Lower lobe of right lung (tissue), 2 donors: ENCODE results near the gene YPEL1. TPM values are rescaled to one million over a fixed set of nuclear protein-coding genes. Genes with fewer than 3 reads are reported as not detected.
A peak's percentile ranks its signal among the peaks of the same experiment; 100 is the strongest.

Experiments used
- ATAC-seq, 2 donors: fragments of 200-7000 bp; cut with Tn5 transposase; one replicate each; pipeline ENCODE4 v1.9.1; 2020 to 2022; ENCODE audit warnings: mild to moderate bottlenecking in 2 of 2, moderate library complexity in 2 of 2
- DNase-seq: peaks from one replicate; pipeline ENCODE4 v3.0.0-alpha.2; 2020
- H3K27ac ChIP-seq: fragments of 200-600 bp; one replicate; pipeline ENCODE4 v1.8.0; 2022
- H3K27me3 ChIP-seq: fragments of 200-600 bp; one replicate; pipeline ENCODE4 v1.8.0; 2022; ENCODE audit warnings: low read depth
- H3K36me3 ChIP-seq: fragments of 200-600 bp; one replicate; pipeline ENCODE4 v1.8.0; 2022; ENCODE audit warnings: mild to moderate bottlenecking
- H3K4me1 ChIP-seq: fragments of 200-600 bp; one replicate; pipeline ENCODE4 v1.8.0; 2022
- H3K4me3 ChIP-seq: fragments of 200-600 bp; one replicate; pipeline ENCODE4 v1.8.0; 2022; ENCODE audit warnings: mild to moderate bottlenecking
- H3K9me3 ChIP-seq: fragments of 200-600 bp; one replicate; pipeline ENCODE4 v1.8.0; 2022
- CTCF ChIP-seq: fragments of 200-600 bp; IDR thresholded peaks from one replicate; pipeline ENCODE4 v1.8.0; 2022; ENCODE audit warnings: antibody characterized with exemption, mild to moderate bottlenecking
- intact Hi-C: fragments of 100-400 bp; cut with DNase I; formaldehyde crosslinking; loops from one replicate; pipeline ENCODE4 v1.11.0; 2022
- total RNA-seq: library from RNA; stranded (reverse); fragmentation: NEBNext Ultra II Directional; extraction: Animal tissue kit (Norgen Biotek cat#: 25700); gene quantifications from one replicate; pipeline ENCODE4 v1.2.1, GENCODE V29; 2021
- donor health status: DM: no; HTN: yes; CAD: no; lungs with severe emphysema.

The YPEL1 gene
- total RNA-seq, 1 donor from 2014 or later = 7.6 TPM

- H3K9me3 ChIP-seq = no peaks in the 10 kb centered on the region
- peaks cover 42% of the 10 kb centered on the region for H3K36me3 ChIP-seq
- H3K4me1 ChIP-seq = peaks cover 19% of the 10 kb centered on the region
- DNase-seq (no peak), ATAC-seq (peak in 1 of 2 donors; percentile 6)
- no peak for TF ChIP-seq CTCF
- no peak overlapping the region for H3K4me3 ChIP-seq
- intact Hi-C loops = no loop called here
- H3K27ac ChIP-seq = no peak overlapping the region
- H3K27me3 ChIP-seq = no peaks in the 10 kb centered on the region
Measured at GRCh38 chr22:21702700-21703683, 32.6 kb downstream of the YPEL1 start.

- no peaks in the 10 kb centered on the region for H3K9me3 ChIP-seq
- no peaks in the 10 kb centered on the region for H3K27me3 ChIP-seq
- intact Hi-C loops = no loop called here
- TF ChIP-seq CTCF = no peak
- H3K27ac ChIP-seq = peak overlapping the region; percentile 21
- H3K4me3 ChIP-seq = no peak overlapping the region
- ATAC-seq (no peak), DNase-seq (no peak)
- peaks cover 11% of the 10 kb centered on the region for H3K4me1 ChIP-seq
- H3K36me3 ChIP-seq = peaks cover 51% of the 10 kb centered on the region
Measured at GRCh38 chr22:21702094-21702493, 33.5 kb downstream of the YPEL1 start.

GRCh38 chr22:21701384-21701971 lies 34.1 kb downstream of the YPEL1 start:
- TF ChIP-seq CTCF = no peak
- H3K9me3 ChIP-seq = no peaks in the 10 kb centered on the region
- DNase-seq (no peak), ATAC-seq (peak in 1 of 2 donors; percentile 63)
- no peak overlapping the region for H3K4me3 ChIP-seq
- H3K27me3 ChIP-seq = no peaks in the 10 kb centered on the region
- intact Hi-C loops = no loop called here
- H3K27ac ChIP-seq = no peak overlapping the region
- peaks cover 57% of the 10 kb centered on the region for H3K36me3 ChIP-seq
- peaks cover 11% of the 10 kb centered on the region for H3K4me1 ChIP-seq

GRCh38 chr22:21700822-21701221 lies 34.8 kb downstream of the YPEL1 start:
- intact Hi-C loops = no loop called here
- DNase-seq = no peak
- no peak overlapping the region for H3K4me3 ChIP-seq
- TF ChIP-seq CTCF = no peak
- H3K36me3 ChIP-seq = peaks cover 64% of the 10 kb centered on the region
- no peak for ATAC-seq
- no peaks in the 10 kb centered on the region for H3K9me3 ChIP-seq
- H3K27ac ChIP-seq = no peak overlapping the region
- peaks cover 11% of the 10 kb centered on the region for H3K4me1 ChIP-seq
- no peaks in the 10 kb centered on the region for H3K27me3 ChIP-seq

GRCh38 chr22:21699643-21700042 lies 36.0 kb downstream of the YPEL1 start:
- H3K36me3 ChIP-seq = peaks cover 76% of the 10 kb centered on the region
- intact Hi-C loops = no loop called here
- H3K9me3 ChIP-seq = no peaks in the 10 kb centered on the region
- peaks cover 11% of the 10 kb centered on the region for H3K4me1 ChIP-seq
- H3K27me3 ChIP-seq = no peaks in the 10 kb centered on the region
- DNase-seq (no peak), ATAC-seq (no peak)
- no peak for TF ChIP-seq CTCF
- peak overlapping the region; percentile 36 for H3K27ac ChIP-seq
- H3K4me3 ChIP-seq = no peak overlapping the region
